Caco-2 (cell line): ENCODE results near the gene AK9. TPM values are rescaled to one million over a fixed set of nuclear protein-coding genes. Genes with fewer than 3 reads are reported as not detected.

Experiments used
- BruUV-seq: library from RNA; stranded (reverse); fragments of 400-500 nt; replicated peaks from 2 replicates; lab custom pipeline; 2021; lab: Mats Ljungman, UMichigan
- CTCF ChIA-PET: fragments of 300-600 bp; sonication (Branson Sonifier 250); formaldehyde crosslinking; loops from one replicate; lab custom pipeline; 2022; ENCODE audit warnings: antibody characterized with exemption; lab: Charles Lee
- POLR2A ChIA-PET: fragments of 300-600 bp; sonication (Branson Sonifier 250); formaldehyde crosslinking; loops from one replicate; lab custom pipeline; 2022; ENCODE audit warnings: antibody characterized with exemption; lab: Charles Lee
- DNase-seq, 2 experiments: peaks; one replicate each; pipeline versions ENCODE4 v3.0.0 to v3.0.0-alpha.2; 2020 to 2022
- H3K27me3 ChIP-seq: replicated peaks from 2 replicates; pipeline ENCODE4 v1.6.0; 2011; ENCODE audit warnings: low read length; ENCODE audit not compliant: control insufficient read depth, insufficient read depth
- H3K36me3 ChIP-seq: 2 replicates; pipeline ENCODE4 v1.5.1; 2011; ENCODE audit warnings: low read length; ENCODE audit not compliant: control insufficient read depth, insufficient read depth
- H3K4me1 ChIP-seq: fragments of 250-450 bp; sonication (Bioruptor Pico); 2 replicates; pipeline ENCODE4 v1.5.1; 2020; ENCODE audit warnings: mild to moderate bottlenecking
- H3K4me3 ChIP-seq: 2 replicates; pipeline ENCODE4 v1.5.1; 2011; ENCODE audit warnings: low read depth, mild to moderate bottlenecking, control low read depth, low read length
- H3K9me3 ChIP-seq: fragments of 250-450 bp; sonication (Bioruptor Pico); 2 replicates; pipeline ENCODE4 v1.5.1; 2020; ENCODE audit warnings: mild to moderate bottlenecking, moderate library complexity
- H3K27ac Mint-ChIP-seq: one replicate; pipeline ENCODE4 v1.8.0; 2022; ENCODE audit warnings: mixed read lengths; ENCODE audit not compliant: unreplicated experiment
- H3K27me3 Mint-ChIP-seq: one replicate; pipeline ENCODE4 v1.8.0; 2022; ENCODE audit warnings: mixed read lengths; ENCODE audit not compliant: insufficient read depth, unreplicated experiment
- H3K36me3 Mint-ChIP-seq: one replicate; pipeline ENCODE4 v1.8.0; 2022; ENCODE audit warnings: mild to moderate bottlenecking, mixed read lengths; ENCODE audit not compliant: insufficient read depth, unreplicated experiment
- H3K4me1 Mint-ChIP-seq: one replicate; pipeline ENCODE4 v1.8.0; 2022; ENCODE audit warnings: low read depth, mixed read lengths; ENCODE audit not compliant: unreplicated experiment
- H3K4me3 Mint-ChIP-seq: one replicate; pipeline ENCODE4 v1.8.0; 2022; ENCODE audit warnings: mild to moderate bottlenecking, moderate library complexity, mixed read lengths; ENCODE audit not compliant: unreplicated experiment
- H3K9me3 Mint-ChIP-seq: one replicate; pipeline ENCODE4 v1.8.0; 2022; ENCODE audit warnings: mixed read lengths; ENCODE audit not compliant: unreplicated experiment
- intact Hi-C: fragments of 100-400 bp; cut with micrococcal nuclease; formaldehyde crosslinking; loops from one replicate; pipeline ENCODE4 v1.10.0; 2022; ENCODE audit not compliant: unreplicated experiment
- total RNA-seq: library from RNA; stranded (reverse); gene quantifications from 2 replicates; pipeline ENCODE4 v1.2.3, GENCODE V29; 2022
- TF ChIP-seq, protein P1 (sequence below), 2 experiments: fragments of 200-600 bp in 1 of 2; IDR thresholded peaks; 1 replicate in 1 of 2; 2 replicates in 1 of 2; pipeline versions ENCODE4 v1.5.1 to v1.8.0; 2011 to 2022; ENCODE audit warnings: antibody characterized with exemption in 1 of 2, control low read depth in 1 of 2, inconsistent platforms in 1 of 2, low read depth in 1 of 2, low read length in 1 of 2, mild to moderate bottlenecking in 1 of 2, moderate library complexity in 1 of 2; ENCODE audit not compliant: insufficient read depth in 1 of 2, severe bottlenecking in 1 of 2, unreplicated experiment in 1 of 2

Gene AK9
- total RNA-seq, 1 experiment from 2014 or later: 3.4 TPM

DNA sequence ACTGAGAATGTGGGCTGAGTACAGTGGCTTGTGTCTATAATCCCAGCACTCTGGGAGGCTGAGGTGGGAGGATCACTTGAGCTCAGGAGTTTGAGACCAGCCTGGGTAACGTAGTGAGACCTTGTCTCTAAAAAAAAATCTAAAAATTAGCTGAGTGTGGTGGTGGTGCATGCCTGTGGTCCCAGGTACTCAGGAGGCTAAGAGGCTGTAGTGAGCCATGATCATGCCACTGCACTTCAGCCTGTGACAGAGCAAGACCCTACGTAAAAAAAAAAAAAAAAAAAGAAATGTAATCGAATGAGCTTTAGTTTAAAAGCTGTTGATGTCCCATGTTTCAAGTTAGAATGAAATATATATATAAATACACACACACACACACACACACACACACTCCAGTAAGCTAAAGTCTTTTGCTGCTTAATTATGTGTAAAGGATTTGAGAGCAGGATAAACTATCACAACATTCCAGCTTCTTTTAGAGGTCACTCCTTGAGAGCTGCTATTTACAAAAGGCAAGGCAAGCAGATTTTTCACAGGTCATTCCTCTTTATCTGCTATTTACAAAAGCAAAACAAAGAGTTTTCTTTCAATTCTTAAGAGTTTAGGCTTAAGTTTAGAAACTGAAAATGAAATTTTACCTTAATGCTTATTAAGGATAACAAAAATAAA lies 230.7 kb downstream of the AK9 start:
- TF ChIP-seq, protein P1, sequence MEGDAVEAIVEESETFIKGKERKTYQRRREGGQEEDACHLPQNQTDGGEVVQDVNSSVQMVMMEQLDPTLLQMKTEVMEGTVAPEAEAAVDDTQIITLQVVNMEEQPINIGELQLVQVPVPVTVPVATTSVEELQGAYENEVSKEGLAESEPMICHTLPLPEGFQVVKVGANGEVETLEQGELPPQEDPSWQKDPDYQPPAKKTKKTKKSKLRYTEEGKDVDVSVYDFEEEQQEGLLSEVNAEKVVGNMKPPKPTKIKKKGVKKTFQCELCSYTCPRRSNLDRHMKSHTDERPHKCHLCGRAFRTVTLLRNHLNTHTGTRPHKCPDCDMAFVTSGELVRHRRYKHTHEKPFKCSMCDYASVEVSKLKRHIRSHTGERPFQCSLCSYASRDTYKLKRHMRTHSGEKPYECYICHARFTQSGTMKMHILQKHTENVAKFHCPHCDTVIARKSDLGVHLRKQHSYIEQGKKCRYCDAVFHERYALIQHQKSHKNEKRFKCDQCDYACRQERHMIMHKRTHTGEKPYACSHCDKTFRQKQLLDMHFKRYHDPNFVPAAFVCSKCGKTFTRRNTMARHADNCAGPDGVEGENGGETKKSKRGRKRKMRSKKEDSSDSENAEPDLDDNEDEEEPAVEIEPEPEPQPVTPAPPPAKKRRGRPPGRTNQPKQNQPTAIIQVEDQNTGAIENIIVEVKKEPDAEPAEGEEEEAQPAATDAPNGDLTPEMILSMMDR (IDR thresholded peaks at IDR 0.05; ENCODE audit: insufficient read depth in 1 of 2, low read depth in 1 of 2, low read length in 1 of 2, severe bottlenecking in 1 of 2, unreplicated experiment in 1 of 2): no peak
- Histone ChIP-seq H3K4me3 (no peak overlapping the region), H3K27me3 (no peaks in the 10 kb centered on the region), H3K9me3 (no peaks in the 10 kb centered on the region), H3K36me3 (no peaks in the 10 kb centered on the region), H3K4me1 (peaks cover 8% of the 10 kb centered on the region)
- Mint-ChIP-seq H3K4me1 (no peaks in the 10 kb centered on the region), H3K9me3 (no peaks in the 10 kb centered on the region), H3K27me3 (no peaks in the 10 kb centered on the region), H3K36me3 (peaks cover 32% of the 10 kb centered on the region), H3K27ac (no peak overlapping the region), H3K4me3 (no peak overlapping the region)
- intact Hi-C loops: no loop called here
- CTCF ChIA-PET: interaction anchor here (0.6 kb wide), 2 partner anchors 171 to 286 kb away, joined by 4 to 9 read pairs; no protein-coding TSS in a partner anchor
- BruUV-seq: no TSS peak
- POLR2A ChIA-PET: interaction anchor here (0.6 kb wide), 2 partner anchors 78 to 504 kb away, joined by 3 to 5 read pairs; partner anchors contain the start of gene CD164
- no peak for DNase-seq

DNA sequence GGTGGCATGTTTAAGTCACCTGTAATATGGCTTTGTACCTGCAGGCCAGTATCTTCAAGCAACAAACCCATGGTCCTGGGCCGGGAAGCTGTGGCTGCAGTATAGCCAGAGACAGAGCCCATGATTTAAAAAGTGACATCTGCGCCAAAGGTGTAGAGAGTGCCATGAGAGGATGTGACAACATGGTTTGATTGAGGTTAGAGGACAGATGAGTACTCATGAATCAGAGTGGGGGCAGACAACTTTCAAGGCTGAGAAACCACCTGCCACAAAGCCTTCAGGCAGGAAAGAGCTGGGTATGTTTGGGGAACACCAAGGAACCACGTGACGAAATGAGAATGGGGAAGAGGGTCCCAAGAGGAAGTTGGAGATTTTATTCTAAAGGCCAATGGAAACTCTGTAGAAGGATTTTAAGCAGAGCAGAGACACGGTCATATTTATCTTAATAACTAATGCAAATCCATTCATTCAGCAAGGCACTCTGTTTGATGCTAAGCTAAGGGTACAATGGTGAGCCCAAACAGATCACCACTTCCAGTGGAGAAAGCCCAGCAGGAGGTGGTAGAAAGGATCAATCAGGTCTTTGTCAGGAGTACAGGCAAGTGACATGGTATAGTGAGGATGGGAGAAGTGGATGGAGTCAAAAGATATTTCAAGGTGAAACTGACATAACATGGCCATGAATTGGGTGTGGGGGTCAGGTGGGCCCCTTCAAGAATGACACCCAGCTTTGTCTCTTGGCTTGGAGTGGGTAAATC lies 232.0 kb downstream of the AK9 start:
- intact Hi-C loops: no loop called here
- no peak overlapping the region for H3K27ac Mint-ChIP-seq
- POLR2A ChIA-PET: no interaction called here

DNA sequence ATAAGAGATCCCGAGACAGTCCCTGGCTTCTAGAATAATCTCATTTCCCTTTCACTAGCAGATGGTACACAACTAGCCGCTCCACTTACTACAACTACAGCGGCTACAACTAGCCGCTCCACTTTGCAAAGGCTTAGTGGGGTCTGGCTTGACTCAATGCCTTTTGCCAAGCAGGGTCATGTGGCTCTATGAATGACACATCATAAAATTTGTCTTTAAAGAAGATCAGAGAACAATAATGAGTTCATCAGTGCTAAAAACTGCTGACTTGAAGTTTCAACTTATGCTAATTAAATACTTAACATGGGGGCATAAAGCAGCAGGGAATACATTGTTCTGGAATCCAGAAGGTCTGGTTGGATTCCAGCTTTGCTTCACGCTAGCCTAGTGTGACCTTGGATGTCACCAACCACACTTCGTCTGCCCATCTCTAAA lies 233.4 kb downstream of the AK9 start:
- Mint-ChIP-seq H3K36me3 (peaks cover 10% of the 10 kb centered on the region), H3K9me3 (no peaks in the 10 kb centered on the region), H3K4me1 (no peaks in the 10 kb centered on the region), H3K27me3 (no peaks in the 10 kb centered on the region), H3K27ac (no peak overlapping the region), H3K4me3 (no peak overlapping the region)
- TF ChIP-seq, protein P1 (IDR thresholded peaks at IDR 0.05; ENCODE audit: insufficient read depth in 1 of 2, low read depth in 1 of 2, low read length in 1 of 2, severe bottlenecking in 1 of 2, unreplicated experiment in 1 of 2): no peak
- Histone ChIP-seq H3K36me3 (no peaks in the 10 kb centered on the region), H3K4me3 (no peak overlapping the region), H3K4me1 (peaks cover 13% of the 10 kb centered on the region), H3K27me3 (no peaks in the 10 kb centered on the region), H3K9me3 (no peaks in the 10 kb centered on the region)
- BruUV-seq: no TSS peak
- DNase-seq: no peak
- ChIA-PET POLR2A (no interaction called here), CTCF (no interaction called here)
- intact Hi-C loops: no loop called here

More for the DNA sequence above, 232.0 kb downstream of the AK9 start:
- Mint-ChIP-seq H3K4me3 (no peak overlapping the region), H3K9me3 (no peaks in the 10 kb centered on the region), H3K27me3 (no peaks in the 10 kb centered on the region), H3K36me3 (peaks cover 22% of the 10 kb centered on the region), H3K4me1 (no peaks in the 10 kb centered on the region)
- Histone ChIP-seq H3K4me3 (no peak overlapping the region), H3K9me3 (no peaks in the 10 kb centered on the region), H3K36me3 (no peaks in the 10 kb centered on the region), H3K4me1 (peaks cover 13% of the 10 kb centered on the region), H3K27me3 (no peaks in the 10 kb centered on the region)
- DNase-seq: no peak
- CTCF ChIA-PET: no interaction called here
- TF ChIP-seq, protein P1 (IDR thresholded peaks at IDR 0.05; ENCODE audit: insufficient read depth in 1 of 2, low read depth in 1 of 2, low read length in 1 of 2, severe bottlenecking in 1 of 2, unreplicated experiment in 1 of 2): no peak
- no TSS peak for BruUV-seq
